Placental pericyte (primary cell): ENCODE data around the gene GPRASP1. TPM values are rescaled to one million over a fixed set of nuclear protein-coding genes. Genes with fewer than 3 reads are reported as not detected.

Experiments
- small RNA-seq: library from RNA; depleted of rRNA; stranded (forward); fragments of <200 nt; gene quantifications from one replicate; pipeline ENCODE3, GENCODE V24; 2012; ENCODE audit warnings: low replicate concordance
- total RNA-seq: library from RNA; depleted of rRNA; stranded (reverse); fragments of >200 nt; gene quantifications from 2 replicates; pipeline ENCODE4 v1.2.3, GENCODE V29; 2012

The GPRASP1 gene, protein sequence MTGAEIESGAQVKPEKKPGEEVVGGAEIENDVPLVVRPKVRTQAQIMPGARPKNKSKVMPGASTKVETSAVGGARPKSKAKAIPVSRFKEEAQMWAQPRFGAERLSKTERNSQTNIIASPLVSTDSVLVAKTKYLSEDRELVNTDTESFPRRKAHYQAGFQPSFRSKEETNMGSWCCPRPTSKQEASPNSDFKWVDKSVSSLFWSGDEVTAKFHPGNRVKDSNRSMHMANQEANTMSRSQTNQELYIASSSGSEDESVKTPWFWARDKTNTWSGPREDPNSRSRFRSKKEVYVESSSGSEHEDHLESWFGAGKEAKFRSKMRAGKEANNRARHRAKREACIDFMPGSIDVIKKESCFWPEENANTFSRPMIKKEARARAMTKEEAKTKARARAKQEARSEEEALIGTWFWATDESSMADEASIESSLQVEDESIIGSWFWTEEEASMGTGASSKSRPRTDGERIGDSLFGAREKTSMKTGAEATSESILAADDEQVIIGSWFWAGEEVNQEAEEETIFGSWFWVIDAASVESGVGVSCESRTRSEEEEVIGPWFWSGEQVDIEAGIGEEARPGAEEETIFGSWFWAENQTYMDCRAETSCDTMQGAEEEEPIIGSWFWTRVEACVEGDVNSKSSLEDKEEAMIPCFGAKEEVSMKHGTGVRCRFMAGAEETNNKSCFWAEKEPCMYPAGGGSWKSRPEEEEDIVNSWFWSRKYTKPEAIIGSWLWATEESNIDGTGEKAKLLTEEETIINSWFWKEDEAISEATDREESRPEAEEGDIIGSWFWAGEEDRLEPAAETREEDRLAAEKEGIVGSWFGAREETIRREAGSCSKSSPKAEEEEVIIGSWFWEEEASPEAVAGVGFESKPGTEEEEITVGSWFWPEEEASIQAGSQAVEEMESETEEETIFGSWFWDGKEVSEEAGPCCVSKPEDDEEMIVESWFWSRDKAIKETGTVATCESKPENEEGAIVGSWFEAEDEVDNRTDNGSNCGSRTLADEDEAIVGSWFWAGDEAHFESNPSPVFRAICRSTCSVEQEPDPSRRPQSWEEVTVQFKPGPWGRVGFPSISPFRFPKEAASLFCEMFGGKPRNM (N-terminal part only)
- total RNA-seq, result 1.3 and 1.4 TPM in 2 replicates

DNA sequence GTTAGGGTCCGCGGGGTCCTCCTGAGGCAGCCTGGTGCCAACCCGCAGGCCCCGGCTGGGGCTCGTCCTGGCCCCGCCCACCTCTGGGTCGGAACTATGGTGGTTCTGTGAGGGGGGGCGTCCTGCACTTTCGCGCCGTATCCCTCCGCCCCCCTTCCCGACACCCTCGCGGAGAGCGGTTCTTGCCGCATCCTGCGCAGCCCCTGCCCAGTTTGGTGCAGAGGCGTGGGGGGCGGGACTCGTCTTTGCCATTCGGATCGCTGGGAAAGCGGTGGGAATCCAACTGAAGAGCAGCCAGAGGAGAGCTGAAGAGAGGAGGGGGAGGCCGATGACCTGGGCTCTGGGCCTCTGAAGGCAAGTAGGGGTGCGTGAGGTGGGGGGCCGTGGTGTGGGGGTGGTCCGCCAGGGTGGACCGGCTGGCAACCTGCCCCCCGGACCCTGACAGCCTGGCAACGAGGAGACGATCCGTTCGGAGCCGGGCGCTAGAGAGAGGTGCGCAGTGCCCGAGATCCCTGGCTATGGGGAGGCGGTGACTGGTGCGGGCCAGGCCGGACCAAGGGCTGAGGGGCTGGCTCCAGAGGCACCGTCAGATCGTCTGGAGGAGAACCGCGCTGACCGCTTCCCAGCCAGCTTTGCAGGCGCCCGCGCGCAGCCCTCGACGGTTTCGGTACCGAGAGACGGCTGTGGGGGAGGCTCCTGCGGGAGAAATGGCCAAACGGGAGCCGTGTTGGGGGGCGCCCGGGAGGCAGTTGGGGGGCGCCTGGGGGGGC is at the start of gene GPRASP1:
Gene GPRASP1 (plus strand): TSS at position 242 of the 770 bp plus-strand sequence. CDS start 2,431 bp downstream, outside the sequence.

Small RNA genes lying within 50 kb of the gene (small RNA-seq; reads per million reads assigned to genes)
- not detected for gene RNU6-589P

Other genes starting within 250 kb of the GPRASP1 start
- gene NXF2B, start 211.5 kb upstream of the GPRASP1 start, total RNA-seq, result not detected in 2 replicates
- gene TCP11X2, start 179.7 kb upstream of the GPRASP1 start, total RNA-seq, result not detected in 2 replicates
- 1.0 TPM in 1 of 2 replicates, not detected in the other for gene TMSB15A, start 134.7 kb upstream of the GPRASP1 start, total RNA-seq
- 12.6 and 14.9 TPM in 2 replicates for gene ARMCX5, start 52.0 kb upstream of the GPRASP1 start, total RNA-seq
- gene GPRASP2, start 61.0 kb downstream of the GPRASP1 start, total RNA-seq, result 5.9 and 10.7 TPM in 2 replicates
- gene GPRASP3, start 69.3 kb downstream of the GPRASP1 start, total RNA-seq, result 3.0 and 3.3 TPM in 2 replicates